H1 (cell line): ENCODE data around the gene MST1R. TPM values are rescaled to one million over a fixed set of nuclear protein-coding genes. Genes with fewer than 3 reads are reported as not detected.

ENCODE experiments used
- CTCF ChIA-PET: fragments of 300-600 bp; sonication (Branson Sonifier 250); formaldehyde crosslinking; loops from one replicate; lab custom pipeline; 2021; ENCODE audit not compliant: partially characterized antibody; lab: Charles Lee
- POLR2A ChIA-PET: fragments of 300-600 bp; sonication (Branson Sonifier 250); formaldehyde crosslinking; loops from one replicate; lab custom pipeline; 2021; ENCODE audit warnings: inconsistent platforms; ENCODE audit not compliant: partially characterized antibody; lab: Charles Lee
- DNase-seq, 2 experiments: peaks; one replicate each; pipeline versions ENCODE4 v3.0.0 to v3.0.0-alpha.2; 2010 to 2022; ENCODE audit warnings: low spot score in 2 of 2, low read depth in 1 of 2, mixed read lengths in 1 of 2
- FAIRE-seq: peaks from 2 replicates; lab custom pipeline; 2011; peaks lifted over from hg19 to GRCh38; lab: Jason Lieb, UNC
- H2AFZ ChIP-seq: 2 replicates; pipeline ENCODE4 v1.8.1; 2012; ENCODE audit warnings: low read length, inconsistent platforms
- H2AK5ac ChIP-seq: 2 replicates; pipeline ENCODE4 v1.6.1; 2013; ENCODE audit warnings: low read depth, low read length
- H2BK120ac ChIP-seq: replicated peaks from 2 replicates; pipeline ENCODE3; 2013; ENCODE audit warnings: low read depth, low read length, inconsistent platforms
- H2BK12ac ChIP-seq: 2 replicates; pipeline ENCODE4 v1.6.1; 2013; ENCODE audit warnings: low read depth, low read length
- H2BK15ac ChIP-seq: 2 replicates; pipeline ENCODE4 v1.6.1; 2013; ENCODE audit warnings: low read length
- H2BK20ac ChIP-seq: 2 replicates; pipeline ENCODE4 v1.6.1; 2013; ENCODE audit warnings: low read length
- H2BK5ac ChIP-seq: 2 replicates; pipeline ENCODE4 v1.6.1; 2013; ENCODE audit warnings: low read depth, low read length
- H3K14ac ChIP-seq: 2 replicates; pipeline ENCODE4 v1.6.1; 2013; ENCODE audit warnings: inconsistent platforms; ENCODE audit not compliant: insufficient read length
- H3K18ac ChIP-seq: 2 replicates; pipeline ENCODE4 v1.6.1; 2013; ENCODE audit warnings: low read length; ENCODE audit errors: extremely low read depth
- H3K23ac ChIP-seq: 2 replicates; pipeline ENCODE4 v1.6.1; 2013; ENCODE audit warnings: inconsistent platforms; ENCODE audit not compliant: insufficient read length
- H3K23me2 ChIP-seq: 2 replicates; pipeline ENCODE4 v1.6.1; 2013; ENCODE audit warnings: low read depth, low read length
- H3K27ac ChIP-seq: 2 replicates; pipeline ENCODE4 v1.6.1; 2011; ENCODE audit warnings: low read depth, low read length, inconsistent platforms
- H3K27me3 ChIP-seq, 4 experiments: replicated peaks in 1 of 4; 1 replicate in 1 of 4; 2 replicates in 3 of 4; pipeline versions ENCODE4 v1.6.1 to v1.8.1; 2011 to 2013; ENCODE audit warnings: low read length in 3 of 4, mild to moderate bottlenecking in 3 of 4, inconsistent platforms in 2 of 4, mixed read lengths in 2 of 4, moderate library complexity in 1 of 4; ENCODE audit not compliant: control insufficient read depth in 3 of 4, insufficient read depth in 3 of 4; ENCODE audit errors: extremely low read depth in 1 of 4
- H3K36me3 ChIP-seq, 4 experiments: 2 replicates each; pipeline versions ENCODE4 v1.6.1 to v1.8.1; 2011 to 2013; ENCODE audit warnings: mild to moderate bottlenecking in 4 of 4, low read length in 3 of 4, moderate library complexity in 2 of 4, control low read depth in 1 of 4, inconsistent platforms in 1 of 4; ENCODE audit not compliant: insufficient read depth in 4 of 4, control insufficient read depth in 2 of 4
- H3K4ac ChIP-seq: replicated peaks from 2 replicates; pipeline ENCODE3; 2013; ENCODE audit warnings: low read length, low read depth, mixed read lengths, inconsistent platforms; ENCODE audit not compliant: insufficient read length
- H3K4me1 ChIP-seq, 4 experiments: replicated peaks in 1 of 4; 1 replicate in 1 of 4; 2 replicates in 3 of 4; pipeline versions ENCODE4 v1.6.1 to v1.8.1; 2011 to 2013; ENCODE audit warnings: low read length in 3 of 4, inconsistent platforms in 2 of 4, mixed read lengths in 1 of 4; ENCODE audit not compliant: insufficient read depth in 4 of 4, control insufficient read depth in 3 of 4
- H3K4me2 ChIP-seq, 2 experiments: 2 replicates each; pipeline versions ENCODE4 v1.6.1 to v1.8.1; 2011 to 2013; ENCODE audit warnings: low read depth in 2 of 2, low read length in 2 of 2, control low read depth in 1 of 2, inconsistent platforms in 1 of 2, mild to moderate bottlenecking in 1 of 2; ENCODE audit not compliant: insufficient read depth in 1 of 2
- H3K4me3 ChIP-seq, 4 experiments: fragments of 200-600, 300-600 bp in 1 of 4; sonication (generic), shearing (Covaris generic), sonication (Bioruptor Twin) in 1 of 4; 2 replicates each; pipeline versions ENCODE4 v1.5.1 to v1.8.1; 2011 to 2016; ENCODE audit warnings: low read length in 4 of 4, low read depth in 3 of 4, control low read depth in 2 of 4, inconsistent platforms in 2 of 4, mild to moderate bottlenecking in 2 of 4, mixed read lengths in 1 of 4, moderate library complexity in 1 of 4; ENCODE audit not compliant: insufficient read depth in 2 of 4; ENCODE audit errors: extremely low read depth in 1 of 4
- H3K56ac ChIP-seq: replicated peaks from 2 replicates; pipeline ENCODE3; 2013; ENCODE audit warnings: low read depth, mild to moderate bottlenecking, mixed read lengths, low read length, inconsistent platforms; ENCODE audit not compliant: insufficient read length
- H3K79me1 ChIP-seq: 2 replicates; pipeline ENCODE4 v1.6.1; 2013; ENCODE audit warnings: low read depth, low read length, control low read depth
- H3K79me2 ChIP-seq, 2 experiments: 2 replicates each; pipeline versions ENCODE4 v1.6.1 to v1.8.1; 2012 to 2013; ENCODE audit warnings: low read length in 2 of 2, mild to moderate bottlenecking in 2 of 2, inconsistent platforms in 1 of 2; ENCODE audit not compliant: insufficient read depth in 2 of 2, control insufficient read depth in 1 of 2
- H3K9ac ChIP-seq, 4 experiments: replicated peaks in 1 of 4; 1 replicate in 1 of 4; 2 replicates in 3 of 4; pipeline versions ENCODE4 v1.6.1 to v1.8.1; 2011 to 2013; ENCODE audit warnings: low read depth in 3 of 4, low read length in 3 of 4, control low read depth in 2 of 4, mild to moderate bottlenecking in 2 of 4, moderate library complexity in 2 of 4, inconsistent platforms in 1 of 4; ENCODE audit errors: extremely low read depth in 1 of 4
- H3K9me3 ChIP-seq, 2 experiments: 2 replicates each; pipeline versions ENCODE4 v1.6.1 to v1.8.1; 2012 to 2013; ENCODE audit warnings: mild to moderate bottlenecking in 2 of 2, moderate library complexity in 2 of 2, control low read depth in 1 of 2, inconsistent platforms in 1 of 2, low read depth in 1 of 2, low read length in 1 of 2, mixed read lengths in 1 of 2; ENCODE audit not compliant: insufficient read depth in 2 of 2
- H4K20me1 ChIP-seq, 2 experiments: replicated peaks in 1 of 2; 2 replicates each; pipeline versions ENCODE3 to v1.8.1; 2011 to 2013; ENCODE audit warnings: inconsistent platforms in 2 of 2, low read length in 2 of 2, mild to moderate bottlenecking in 1 of 2; ENCODE audit not compliant: insufficient read depth in 2 of 2, control insufficient read depth in 1 of 2
- H4K5ac ChIP-seq: 2 replicates; pipeline ENCODE4 v1.6.1; 2013; ENCODE audit warnings: low read length, low read depth, mixed read lengths, inconsistent platforms; ENCODE audit not compliant: insufficient read length
- H4K8ac ChIP-seq: 2 replicates; pipeline ENCODE4 v1.8.0; 2013; ENCODE audit warnings: mild to moderate bottlenecking, moderate library complexity, low read length, inconsistent platforms; ENCODE audit not compliant: insufficient read depth; ENCODE audit errors: extremely low read depth
- H4K91ac ChIP-seq: replicated peaks from 2 replicates; pipeline ENCODE3; 2013; ENCODE audit warnings: low read length, mixed read lengths, inconsistent platforms; ENCODE audit not compliant: insufficient read length
- CTCF ChIP-seq, 3 experiments: IDR thresholded peaks; 1 replicate in 2 of 3; 2 replicates in 1 of 3; pipeline versions ENCODE4 v1.5.1 to v1.6.1; 2011; ENCODE audit warnings: low read length in 3 of 3, mild to moderate bottlenecking in 3 of 3, inconsistent platforms in 2 of 3, low read depth in 1 of 3, moderate library complexity in 1 of 3; ENCODE audit not compliant: insufficient read depth in 1 of 3; ENCODE audit errors: control extremely low read depth in 1 of 3
- GTF2F1 ChIP-seq: IDR thresholded peaks from 2 replicates; pipeline ENCODE4 v1.6.1; 2012; ENCODE audit warnings: low read depth, low read length, improper control_type of control experiment, borderline replicate concordance
- JUND ChIP-seq: IDR thresholded peaks from 2 replicates; pipeline ENCODE4 v1.6.1; 2011; ENCODE audit warnings: mild to moderate bottlenecking, improper control_type of control experiment, low read length
- RNF2 ChIP-seq: fragments of 200-900, 300-1000 bp; sonication (generic); IDR thresholded peaks from 2 replicates; pipeline ENCODE4 v1.7.1; 2016; ENCODE audit warnings: borderline replicate concordance, low read depth, mild to moderate bottlenecking, antibody characterized with exemption, low read length; ENCODE audit not compliant: poor library complexity, severe bottlenecking; ENCODE audit errors: missing control alignments
- SIN3A ChIP-seq, 2 experiments: IDR thresholded peaks in 1 of 2; conservative IDR thresholded peaks in 1 of 2; 2 replicates each; pipeline ENCODE4 v1.6.1; 2011 to 2012; ENCODE audit warnings: low read length in 2 of 2, improper control_type of control experiment in 1 of 2, low read depth in 1 of 2, mild to moderate bottlenecking in 1 of 2
- SIRT6 ChIP-seq: IDR thresholded peaks from one replicate; pipeline ENCODE4 v1.7.1; 2012; ENCODE audit warnings: low read length, inconsistent platforms
- WGBS, 2 experiments: shearing (Covaris generic) in 1 of 2; methylation state at CpG; one replicate each; pipeline versions ENCODE4 v1.1.6 to v1.1.7; 2013 to 2015; ENCODE audit warnings: low lambda C conversion rate in 2 of 2, mixed read lengths in 2 of 2, inconsistent platforms in 1 of 2, low coverage in 1 of 2, missing lambda C conversion rate in 1 of 2; ENCODE audit not compliant: insufficient replicate concordance in 2 of 2, insufficient coverage in 1 of 2, insufficient read length in 1 of 2; ENCODE audit errors: extremely low coverage in 1 of 2, missing lambda C conversion rate in 1 of 2; 5-methylcytosine and 5-hydroxymethylcytosine counted together
- polyA plus RNA-seq, 7 experiments: library from polyadenylated mRNA; depleted of rRNA in 3 of 7; stranded (reverse) in 5 of 7; unstranded in 2 of 7; fragments of >200 nt in 5 of 7; fragments of 200-250 nt in 2 of 7; gene quantifications; 1 replicate in 5 of 7; 2 replicates in 1 of 7; 4 replicates in 1 of 7; pipeline versions ENCODE4 v1.2.1 to v1.2.3, GENCODE V29; 2011 to 2013; ENCODE audit warnings: missing spikeins in 2 of 7, mixed read lengths in 2 of 7
- total RNA-seq: library from RNA; stranded (reverse); fragmentation: NEBNext Ultra II Directional; extraction: Animal tissue kit (Norgen Biotek cat#: 25700); gene quantifications from 2 replicates; pipeline ENCODE4 v1.2.1, GENCODE V29; 2021

Gene MST1R
- total and polyA plus RNA-seq, 2 of the 8 experiments (the other 6 are each of a cell fraction or from before 2014, with no cell fraction given) = 4.8 to 7.6 TPM

GRCh38 chr3:49876567-49876966 is 27.1 kb downstream of the MST1R start:
- POLR2A ChIA-PET = interaction anchor here (16.1 kb wide), 1 partner anchor 9 kb away, joined by 149 read pairs; the partner anchor contains the start of gene CAMKV
- H4K5ac ChIP-seq = no peak overlapping the region
- H3K4me3 ChIP-seq = no peak overlapping the region
- H2BK5ac ChIP-seq = no peak overlapping the region
- H3K4me1 ChIP-seq = peaks cover 10 to 14% (median 11%) of the 10 kb centered on the region in 4 experiments
- no peak overlapping the region for H2AK5ac ChIP-seq
- DNase-seq = no peak
- H3K4me2 ChIP-seq = no peak overlapping the region
- TF ChIP-seq SIRT6 (no peak), JUND (no peak), GTF2F1 (no peak), CTCF (IDR thresholded peaks at IDR 0.05; ENCODE audit: control extremely low read depth in 1 of 3, insufficient read depth in 1 of 3, low read depth in 1 of 3, low read length in 3 of 3) (no peak), RNF2 (no peak), SIN3A (conservative IDR thresholded peaks at IDR 0.05 in 1 of 2, IDR thresholded peaks at IDR 0.05 in 1 of 2; ENCODE audit: low read depth in 1 of 2, low read length in 2 of 2) (no peak)
- TF ChIP-seq, all 59 proteins: peak for 0
- CTCF ChIA-PET = interaction anchor here (1.1 to 10.1 kb wide), 5 partner anchors 7 to 38 kb away, joined by 6 to 89 read pairs (median 8); partner anchors contain the start of gene CAMKV
- no peak overlapping the region for H3K27ac ChIP-seq
- no peak overlapping the region for H2AFZ ChIP-seq
- H2BK20ac ChIP-seq = no peak overlapping the region
- no peak overlapping the region for H4K91ac ChIP-seq
- H2BK120ac ChIP-seq = no peak overlapping the region
- no peak for FAIRE-seq
- H3K9ac ChIP-seq = no peak overlapping the region
- H3K56ac ChIP-seq = no peak overlapping the region
- H3K4ac ChIP-seq = no peak overlapping the region
- H3K36me3 ChIP-seq = no peaks in the 10 kb centered on the region
- no peak overlapping the region for H2BK15ac ChIP-seq
- H3K79me2 ChIP-seq = no peaks in the 10 kb centered on the region
- H3K14ac ChIP-seq = no peak overlapping the region
- H3K27me3 ChIP-seq = no peaks in the 10 kb centered on the region; a peak in 1 of 7 replicates
- H4K8ac ChIP-seq = no peak overlapping the region; the same call in 1 of the 2 replicates
- H3K79me1 ChIP-seq = no peaks in the 10 kb centered on the region
- H3K18ac ChIP-seq = no peak overlapping the region
- no peak overlapping the region for H2BK12ac ChIP-seq
- no peaks in the 10 kb centered on the region for H4K20me1 ChIP-seq
- H3K23me2 ChIP-seq = no peaks in the 10 kb centered on the region
- 88% methylated on average over 5 of the region's 5 CpGs; no CpG with 5 or more reads in 1 of the 2 experiments for WGBS, 2 experiments
- H3K23ac ChIP-seq = no peak overlapping the region
- no peaks in the 10 kb centered on the region for H3K9me3 ChIP-seq
